K562 (cell line): ENCODE data around the gene SH3YL1. TPM values are rescaled to one million over a fixed set of nuclear protein-coding genes. Genes with fewer than 3 reads are reported as not detected.
A peak's percentile ranks its signal among the peaks of the same experiment; 100 is the strongest.

Source experiments
- ATF7 ChIP-seq: fragments of 450-650 bp; IDR thresholded peaks from 2 replicates; pipeline ENCODE4 v1.7.1; 2014; ENCODE audit warnings: mild to moderate bottlenecking, moderate library complexity
- C11orf30 ChIP-seq: fragments of 450-650 bp; IDR thresholded peaks from 2 replicates; pipeline ENCODE4 v1.6.1; 2016; ENCODE audit warnings: low read depth, mild to moderate bottlenecking
- CXXC5 ChIP-seq: fragments of 250-450 bp; sonication (Bioruptor Pico); IDR thresholded peaks from 2 replicates; pipeline ENCODE4 v1.8.0; 2022; ENCODE audit warnings: inconsistent platforms, mild to moderate bottlenecking, moderate library complexity
- E2F4 ChIP-seq: sonication (generic); formaldehyde crosslinking; IDR thresholded peaks from 2 replicates; pipeline ENCODE4 v1.8.0; 2022; ENCODE audit warnings: mild to moderate bottlenecking, low read depth, missing genetic modification reagents
- ELF4 ChIP-seq: fragments of 450-650 bp; formaldehyde crosslinking; IDR thresholded peaks from 2 replicates; pipeline ENCODE4 v1.4.0; 2022; ENCODE audit warnings: missing genetic modification characterization
- IRF1 ChIP-seq: sonication (generic); formaldehyde crosslinking; IDR thresholded peaks from 2 replicates; pipeline ENCODE4 v1.8.0; 2022; ENCODE audit warnings: missing genetic modification reagents, mild to moderate bottlenecking, borderline replicate concordance
- JUND ChIP-seq, 2 experiments: IDR thresholded peaks; 2 replicates in 1 of 2; 3 replicates in 1 of 2; pipeline ENCODE4 v1.6.1; 2011; ENCODE audit warnings: borderline replicate concordance in 2 of 2, low read depth in 2 of 2, low read length in 2 of 2, improper control_type of control experiment in 1 of 2, missing biosample characterization in 1 of 2, missing genetic modification characterization in 1 of 2, missing genetic modification reagents in 1 of 2
- KDM5B ChIP-seq: fragments of 200-600 bp; sonication (generic); IDR thresholded peaks from 2 replicates; pipeline ENCODE4 v1.6.1; 2012; ENCODE audit warnings: low read depth, mild to moderate bottlenecking, moderate library complexity, low read length, control low read depth, inconsistent platforms; ENCODE audit not compliant: insufficient replicate concordance
- L3MBTL2 ChIP-seq: fragments of 450-650 bp; IDR thresholded peaks from 2 replicates; pipeline ENCODE4 v1.6.1; 2016; ENCODE audit warnings: mild to moderate bottlenecking, moderate library complexity
- MEF2A ChIP-seq: IDR thresholded peaks from 2 replicates; pipeline ENCODE4 v1.6.1; 2011; ENCODE audit warnings: low read depth, mild to moderate bottlenecking, low read length, moderate library complexity; ENCODE audit not compliant: control insufficient read depth
- MTA1 ChIP-seq: fragments of 450-650 bp; IDR thresholded peaks from 2 replicates; pipeline ENCODE4 v1.6.1; 2017; ENCODE audit warnings: borderline replicate concordance
- NRF1 ChIP-seq, 2 experiments: fragments of 450-650 bp; IDR thresholded peaks in 1 of 2; conservative IDR thresholded peaks in 1 of 2; 2 replicates each; pipeline ENCODE4 v1.6.1; 2014; ENCODE audit warnings: mild to moderate bottlenecking in 2 of 2
- PHF20 ChIP-seq: fragments of 450-650 bp; IDR thresholded peaks from 2 replicates; pipeline ENCODE4 v1.6.1; 2018; ENCODE audit not compliant: partially characterized antibody
- SAP30 ChIP-seq: fragments of 200-600 bp; sonication (generic); IDR thresholded peaks from 2 replicates; pipeline ENCODE4 v1.6.1; 2012; ENCODE audit warnings: borderline replicate concordance, low read depth, mild to moderate bottlenecking, moderate library complexity, low read length, control low read depth, inconsistent platforms; ENCODE audit not compliant: insufficient read depth, poor library complexity, severe bottlenecking
- THAP12 ChIP-seq: fragments of 250-450 bp; sonication (Bioruptor Pico); IDR thresholded peaks from 2 replicates; pipeline ENCODE4 v1.9.0; 2021; ENCODE audit warnings: mild to moderate bottlenecking, inconsistent platforms
- VEZF1 ChIP-seq: fragments of 200-800 bp; sonication (Bioruptor generic); IDR thresholded peaks from 2 replicates; pipeline ENCODE4 v1.6.1; 2017; ENCODE audit warnings: missing genetic modification characterization, missing compliant biosample characterization
- ZBTB2 ChIP-seq: fragments of 450-650 bp; IDR thresholded peaks from 2 replicates; pipeline ENCODE4 v1.6.1; 2016; ENCODE audit warnings: antibody characterized with exemption
- ZFX ChIP-seq: sonication (generic); formaldehyde crosslinking; IDR thresholded peaks from 2 replicates; pipeline ENCODE4 v1.8.0; 2022; ENCODE audit warnings: mild to moderate bottlenecking, missing genetic modification reagents, moderate library complexity
- polyA plus RNA-seq, 8 experiments: library from polyadenylated mRNA; depleted of rRNA in 4 of 8; stranded (reverse) in 5 of 8; unstranded in 3 of 8; fragments of >200 nt; fragmentation: Nextera tagmentation in 2 of 8; fragmentation: Illumina TruSeq in 1 of 8; extraction: Ambion mirVana in 2 of 8; extraction: Trizol in 1 of 8; gene quantifications; 2 replicates each; pipeline versions ENCODE4 v1.2.1 to v1.2.3, GENCODE V29; 2011 to 2014; ENCODE audit warnings: inconsistent platforms in 1 of 8, missing spikeins in 1 of 8
- total RNA-seq, 7 experiments: library from RNA; depleted of rRNA in 6 of 7; stranded (reverse); fragments of >200 nt in 6 of 7; fragmentation: Illumina TruSeq in 2 of 7; extraction: Trizol in 2 of 7; gene quantifications; 2 replicates each; pipeline versions ENCODE4 v1.2.1 to v1.2.3, GENCODE V29; 2011 to 2021; ENCODE audit warnings: low replicate concordance in 1 of 7

The SH3YL1 gene
- total and polyA plus RNA-seq, 9 of the 15 experiments (the other 6 are each of a cell fraction or from before 2014, with no cell fraction given), result 3.9 to 7.8 (median 5.3) TPM

GRCh38 chr2:264493-265468, 949 bp upstream of the SH3YL1 start, which contains the start of gene ACP1 (continued):
- peak; percentile 88 for TF ChIP-seq PHF20
- peak; percentile 73 for TF ChIP-seq ATF7
- no peak for TF ChIP-seq IRF1 (CRISPR knock-in tag)
- peak; percentile 98 for TF ChIP-seq ZBTB2
- TF ChIP-seq ZFX (CRISPR knock-in tag), result peak; percentile 98
- peak; percentile 62; the same call in 1 of the 2 replicates for TF ChIP-seq E2F4 (CRISPR knock-in tag)
- peak; percentile 7; the same call in 1 of the 2 replicates for TF ChIP-seq ELF4
- TF ChIP-seq JUND (IDR thresholded peaks at IDR 0.05; ENCODE audit: borderline replicate concordance, low read depth, low read length), result 0 out of 2 replicates have a peak, but pooled peaks have one; percentile 12
- peak; percentile 10; the same call in 1 of the 3 replicates for TF ChIP-seq JUND (tag; IDR thresholded peaks at IDR 0.05; ENCODE audit: borderline replicate concordance, low read depth, low read length)
- TF ChIP-seq C11orf30, result peak; percentile 92
- no peak for TF ChIP-seq MEF2A
- TF ChIP-seq CXXC5 (CRISPR knock-in tag), result peak; percentile 98
- peak; percentile 78 for TF ChIP-seq MTA1
- TF ChIP-seq L3MBTL2, result peak; percentile 71
- TF ChIP-seq NRF1 (conservative IDR thresholded peaks at IDR 0.05 in 1 of 2, IDR thresholded peaks at IDR 0.05 in 1 of 2), result peak; percentile 99
- TF ChIP-seq THAP12 (CRISPR knock-in tag), result peak; percentile 87; the same call in 1 of the 2 replicates
- no peak for TF ChIP-seq SAP30
- peak; percentile 84 for TF ChIP-seq VEZF1 (CRISPR knock-in tag)
- TF ChIP-seq KDM5B, result peak; percentile 90
